GM23248 (cell line): ENCODE data around the gene KIAA1958. TPM values are rescaled to one million over a fixed set of nuclear protein-coding genes. Genes with fewer than 3 reads are reported as not detected.
A peak's percentile ranks its signal among the peaks of the same experiment; 100 is the strongest.

Source experiments
- DNase-seq: peaks from one replicate; pipeline ENCODE4 v3.0.0-alpha.2; 2015
- H2AFZ ChIP-seq: fragments of 200-600 bp; sonication (generic); 2 replicates; pipeline ENCODE4 v1.6.1; 2016; ENCODE audit warnings: antibody characterized with exemption
- H3F3A ChIP-seq: fragments of 200-600 bp; sonication (generic); 2 replicates; pipeline ENCODE4 v1.6.1; 2016; ENCODE audit warnings: mild to moderate bottlenecking, antibody characterized with exemption, mixed run types; ENCODE audit not compliant: insufficient read depth
- H3K27ac ChIP-seq: fragments of 200-600 bp; sonication (generic); 2 replicates; pipeline ENCODE4 v1.5.1; 2016; ENCODE audit warnings: mild to moderate bottlenecking
- H3K27me3 ChIP-seq: fragments of 200-600 bp; sonication (generic); replicated peaks from 2 replicates; pipeline ENCODE4 v1.6.1; 2016; ENCODE audit warnings: mild to moderate bottlenecking; ENCODE audit not compliant: insufficient read depth
- H3K36me3 ChIP-seq: fragments of 200-600 bp; sonication (generic); 2 replicates; pipeline ENCODE4 v1.6.1; 2016; ENCODE audit warnings: low read depth, mild to moderate bottlenecking
- H3K4me1 ChIP-seq: fragments of 200-600 bp; sonication (generic); 2 replicates; pipeline ENCODE4 v1.6.1; 2016; ENCODE audit warnings: mild to moderate bottlenecking; ENCODE audit not compliant: insufficient read depth
- H3K4me2 ChIP-seq: fragments of 200-600 bp; sonication (generic); one replicate; pipeline ENCODE4 v1.6.1; 2016; ENCODE audit warnings: mild to moderate bottlenecking; ENCODE audit not compliant: unreplicated experiment
- H3K4me3 ChIP-seq: fragments of 200-600 bp; sonication (generic); 2 replicates; pipeline ENCODE4 v1.5.1; 2016; ENCODE audit warnings: mild to moderate bottlenecking
- H3K79me2 ChIP-seq: fragments of 200-600 bp; sonication (generic); 2 replicates; pipeline ENCODE4 v1.6.1; 2016; ENCODE audit warnings: mild to moderate bottlenecking; ENCODE audit not compliant: insufficient read depth
- H3K9ac ChIP-seq: fragments of 200-600 bp; sonication (generic); 2 replicates; pipeline ENCODE4 v1.6.1; 2016; ENCODE audit warnings: mild to moderate bottlenecking
- H3K9me2 ChIP-seq: fragments of 200-600 bp; sonication (generic); 2 replicates; pipeline ENCODE4 v1.6.1; 2016; ENCODE audit warnings: mixed run types, mild to moderate bottlenecking, moderate library complexity; ENCODE audit not compliant: insufficient read depth
- H3K9me3 ChIP-seq: fragments of 200-600 bp; sonication (generic); one replicate; pipeline ENCODE4 v1.6.1; 2017; ENCODE audit warnings: low read depth
- H4K20me1 ChIP-seq: fragments of 200-600 bp; sonication (generic); 2 replicates; pipeline ENCODE4 v1.6.0; 2016; ENCODE audit not compliant: insufficient read depth
- EZH2 ChIP-seq: fragments of 200-600 bp; sonication (generic); IDR thresholded peaks from 2 replicates; pipeline ENCODE4 v1.6.1; 2018; ENCODE audit warnings: antibody characterized with exemption, mild to moderate bottlenecking; ENCODE audit not compliant: insufficient read depth, poor library complexity, severe bottlenecking
- EZH2phosphoT487 ChIP-seq: fragments of 200-600 bp; sonication (generic); IDR thresholded peaks from 2 replicates; pipeline ENCODE4 v1.6.1; 2018; ENCODE audit warnings: antibody characterized with exemption, moderate library complexity, mild to moderate bottlenecking, low read depth; ENCODE audit not compliant: insufficient read depth
- WGBS, 2 experiments: methylation state at CpG; one replicate each; pipeline ENCODE4 v1.1.6; 2015 to 2017; ENCODE audit warnings: low lambda C conversion rate in 2 of 2, low coverage in 1 of 2; ENCODE audit errors: missing lambda C conversion rate in 2 of 2; 5-methylcytosine and 5-hydroxymethylcytosine counted together
- in situ Hi-C: fragments of 300-500 bp; cut with MboI; formaldehyde crosslinking; loops from 2 replicates; pipeline ENCODE4 v1.15.0; 2020
- polyA plus RNA-seq: library from polyadenylated mRNA; unstranded; fragments of >200 nt; fragmentation: Nextera tagmentation; extraction: Ambion mirVana; gene quantifications from 2 replicates; pipeline ENCODE4 v1.2.1, GENCODE V29; 2016
- total RNA-seq: library from RNA; depleted of rRNA; stranded (reverse); fragments of >200 nt; shearing (Covaris generic); gene quantifications from 2 replicates; pipeline ENCODE4 v1.2.3, GENCODE V29; 2014

KIAA1958 gene
- total and polyA plus RNA-seq, 2 experiments from 2014 or later = 7.7 to 7.8 TPM

DNA sequence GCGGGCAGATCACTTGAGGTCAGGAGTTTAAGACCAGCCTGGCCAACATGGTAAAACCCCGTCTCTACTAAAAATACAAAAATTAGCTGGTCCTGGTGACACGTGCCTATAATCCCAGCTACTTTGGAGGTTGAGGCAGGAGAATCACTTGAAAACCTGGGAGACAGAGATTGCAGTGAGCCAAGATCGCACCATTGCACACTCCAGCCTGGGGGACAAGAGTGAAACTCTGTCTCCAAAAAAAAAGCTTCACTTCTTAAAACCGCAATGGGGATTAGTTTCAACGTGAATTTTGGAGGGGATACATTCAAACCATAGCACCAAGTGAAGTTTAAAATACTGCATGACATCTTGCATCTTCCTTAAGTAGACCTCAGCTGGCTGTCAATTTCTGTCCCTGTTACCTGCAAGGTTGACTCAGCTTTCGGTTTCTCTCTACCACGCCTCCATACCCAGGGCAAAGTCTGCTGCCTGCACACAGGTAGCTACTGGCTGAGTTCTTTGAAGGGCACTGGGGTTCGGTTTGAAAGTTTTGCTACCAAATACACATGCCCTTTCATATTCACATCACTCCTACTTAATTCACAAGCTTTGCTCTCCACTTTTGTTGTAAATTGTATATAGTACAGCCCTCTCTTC lies 69.3 kb downstream of the KIAA1958 start:
- H3K36me3 ChIP-seq = no peaks in the 10 kb centered on the region
- peaks cover 92% of the 10 kb centered on the region for H3K4me1 ChIP-seq
- peaks cover 78% of the 10 kb centered on the region for H3F3A ChIP-seq
- in situ Hi-C loops = no loop called here
- 92 to 94% methylated on average over 9 of the region's 9 CpGs for WGBS, 2 experiments
- no peak overlapping the region for H2AFZ ChIP-seq
- H3K27ac ChIP-seq = peak overlapping the region; percentile 74
- TF ChIP-seq EZH2phosphoT487 (no peak), EZH2 (no peak)
- DNase-seq = no peak
- no peak overlapping the region for H3K9ac ChIP-seq
- peak overlapping the region; percentile 45 for H3K4me2 ChIP-seq
- no peaks in the 10 kb centered on the region for H3K27me3 ChIP-seq
- H4K20me1 ChIP-seq = no peaks in the 10 kb centered on the region
- no peaks in the 10 kb centered on the region for H3K9me2 ChIP-seq
- no peak overlapping the region for H3K4me3 ChIP-seq
- no peaks in the 10 kb centered on the region for H3K9me3 ChIP-seq
- peaks cover 40% of the 10 kb centered on the region for H3K79me2 ChIP-seq

DNA sequence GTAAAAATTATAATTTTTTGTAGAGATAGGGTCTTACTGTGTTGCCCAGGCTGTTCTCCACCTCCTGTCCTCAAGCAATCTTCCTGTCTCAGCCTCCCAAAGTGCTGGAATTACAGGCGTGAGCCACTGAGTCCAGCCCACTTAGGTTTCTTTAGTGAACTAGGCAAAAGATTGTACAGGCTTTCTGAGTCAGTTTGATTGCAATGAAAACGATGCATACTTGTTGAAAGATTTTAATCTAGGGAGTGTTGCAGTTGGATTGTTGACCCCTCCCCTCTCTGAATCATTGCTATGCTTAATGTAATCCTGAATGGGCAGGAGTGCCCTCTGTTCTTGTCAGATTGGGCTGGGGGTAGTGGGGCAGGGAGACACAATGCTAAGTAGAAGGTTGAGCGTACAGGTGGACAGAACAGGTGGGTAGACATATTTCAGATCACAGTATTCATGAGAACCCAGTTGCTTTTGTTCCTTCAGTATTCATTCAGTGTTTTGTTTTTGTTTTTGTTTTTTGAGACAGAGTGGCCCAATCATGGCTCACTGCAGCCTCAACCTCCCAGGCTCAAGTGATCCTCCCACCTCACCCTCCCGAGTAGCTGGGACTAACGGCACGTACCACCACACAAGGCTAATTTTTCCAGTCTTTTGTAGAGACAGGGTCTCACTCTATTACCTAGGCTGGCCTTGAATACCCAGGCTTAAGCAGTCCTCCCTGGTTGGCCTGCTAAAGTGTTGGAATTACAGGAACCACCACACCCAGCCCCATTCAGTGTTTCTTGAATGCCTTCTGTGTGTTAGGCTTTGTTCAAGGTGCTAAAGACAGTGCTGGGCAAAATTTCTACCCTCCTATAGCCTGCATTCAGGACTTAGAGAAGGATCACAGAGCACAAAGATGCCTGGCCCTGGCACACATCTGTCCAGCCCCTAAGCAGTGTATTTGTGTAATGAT lies 70.1 kb downstream of the KIAA1958 start:
- TF ChIP-seq EZH2 (no peak), EZH2phosphoT487 (no peak)
- peak overlapping the region; percentile 45 for H3K4me2 ChIP-seq
- H3K4me1 ChIP-seq = peaks cover 88% of the 10 kb centered on the region
- H3K36me3 ChIP-seq = no peaks in the 10 kb centered on the region
- H3F3A ChIP-seq = peaks cover 72% of the 10 kb centered on the region
- no peak overlapping the region; the same call in 1 of the 2 replicates for H3K9ac ChIP-seq
- H3K27ac ChIP-seq = peak overlapping the region; percentile 74
- H3K9me2 ChIP-seq = no peaks in the 10 kb centered on the region
- no peak overlapping the region for H2AFZ ChIP-seq
- in situ Hi-C loops = no loop called here
- peak; percentile 86 for DNase-seq
- no peaks in the 10 kb centered on the region for H3K9me3 ChIP-seq
- H4K20me1 ChIP-seq = no peaks in the 10 kb centered on the region
- WGBS, 2 experiments = 58 to 63% methylated on average over 6 of the region's 6 CpGs
- no peaks in the 10 kb centered on the region for H3K27me3 ChIP-seq
- H3K79me2 ChIP-seq = peaks cover 40% of the 10 kb centered on the region
- H3K4me3 ChIP-seq = no peak overlapping the region

DNA sequence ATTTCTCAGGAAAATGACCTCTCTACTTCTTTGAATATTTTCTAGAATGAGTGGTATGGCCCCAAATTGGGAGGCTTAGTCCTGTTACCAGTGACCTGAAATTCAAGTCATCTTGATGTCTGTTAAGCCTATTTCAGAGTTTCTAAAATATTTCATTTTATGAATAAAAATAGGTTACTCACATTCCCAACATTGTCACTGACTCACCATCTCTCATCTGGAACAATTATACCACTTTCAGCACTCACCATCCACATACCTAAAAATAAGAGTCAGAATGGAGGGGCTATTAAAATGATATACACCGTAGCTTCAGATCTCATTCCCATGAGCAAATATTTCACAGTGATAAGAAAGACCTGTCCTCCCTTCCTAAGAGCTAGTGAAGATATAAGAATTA lies 71.8 kb downstream of the KIAA1958 start:
- peaks cover 71% of the 10 kb centered on the region for H3K4me1 ChIP-seq
- H2AFZ ChIP-seq = no peak overlapping the region
- no peaks in the 10 kb centered on the region for H3K36me3 ChIP-seq
- H4K20me1 ChIP-seq = no peaks in the 10 kb centered on the region
- no peaks in the 10 kb centered on the region for H3K27me3 ChIP-seq
- peak overlapping the region; percentile 74 for H3K27ac ChIP-seq
- H3K4me2 ChIP-seq = peak overlapping the region; percentile 75
- no peaks in the 10 kb centered on the region for H3K9me3 ChIP-seq
- 0 to 11% methylated on average over 1 of the region's 1 CpG for WGBS, 2 experiments
- no peak overlapping the region for H3K9ac ChIP-seq
- TF ChIP-seq EZH2phosphoT487 = peak; percentile 94
- TF ChIP-seq EZH2 = no peak
- in situ Hi-C loops = no loop called here
- 0 out of 2 replicates have a peak overlapping the region, but pooled peaks have one; percentile 12 for H3K4me3 ChIP-seq
- DNase-seq = peak; percentile 87
- H3K9me2 ChIP-seq = no peaks in the 10 kb centered on the region
- peaks cover 64% of the 10 kb centered on the region for H3F3A ChIP-seq
- H3K79me2 ChIP-seq = peaks cover 46% of the 10 kb centered on the region

DNA sequence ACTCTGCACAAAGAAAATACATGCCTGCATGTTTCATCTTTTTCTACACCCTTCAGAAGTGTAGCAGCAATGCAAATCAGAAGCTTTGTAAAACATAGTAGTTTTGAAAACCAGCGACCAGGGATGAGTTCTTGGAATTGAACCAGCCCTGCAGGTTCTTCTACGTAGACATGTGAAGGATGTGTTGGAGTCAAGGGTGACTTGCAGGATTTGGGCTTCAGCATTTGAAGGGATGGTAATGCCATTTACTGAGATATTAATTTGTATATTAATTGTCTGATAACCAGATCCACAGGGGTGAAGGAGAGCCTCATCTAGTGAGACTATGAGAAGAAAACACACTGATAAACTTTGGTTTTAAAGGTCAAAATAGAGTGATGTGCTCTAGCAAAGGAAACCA lies 72.4 kb downstream of the KIAA1958 start:
- Histone ChIP-seq H3K4me1 (peaks cover 66% of the 10 kb centered on the region), H3F3A (peaks cover 59% of the 10 kb centered on the region), H3K9ac (peak overlapping the region; percentile 3; the same call in 1 of the 2 replicates), H3K9me3 (no peaks in the 10 kb centered on the region), H3K4me3 (0 out of 2 replicates have a peak overlapping the region, but pooled peaks have one; percentile 12), H3K27ac (peak overlapping the region; percentile 74), H4K20me1 (no peaks in the 10 kb centered on the region), H2AFZ (no peak overlapping the region), H3K79me2 (peaks cover 46% of the 10 kb centered on the region), H3K9me2 (no peaks in the 10 kb centered on the region), H3K36me3 (no peaks in the 10 kb centered on the region), H3K27me3 (no peaks in the 10 kb centered on the region), H3K4me2 (peak overlapping the region; percentile 75)
- TF ChIP-seq EZH2phosphoT487 = no peak
- no peak for TF ChIP-seq EZH2
- WGBS, 2 experiments = 90 to 98% methylated on average over 2 of the region's 2 CpGs
- in situ Hi-C loops = no loop called here
- no peak for DNase-seq
